A549 (cell line): Measurements from ENCODE around the gene PTBP1. TPM values are rescaled to one million over a fixed set of nuclear protein-coding genes. Genes with fewer than 3 reads are reported as not detected.

Experiments
- ATAC-seq, 2 experiments: fragments of 200-7000 bp in 1 of 2; fragments of >200 bp in 1 of 2; cut with Nextera tagmentation in 1 of 2; cut with Tn5 transposase in 1 of 2; 3 replicates each; pipeline versions ENCODE4 v1.8.0 to v1.9.1; 2018 to 2020; ENCODE audit warnings: mild to moderate bottlenecking in 1 of 2, moderate library complexity in 1 of 2
- CTCF ChIA-PET: fragments of 300-600 bp; sonication (Branson Sonifier 250); formaldehyde crosslinking; extraction: SDS; loops from one replicate; lab custom pipeline; 2021; ENCODE audit warnings: antibody characterized with exemption, inconsistent platforms; lab: Yijun Ruan, JAX
- POLR2A ChIA-PET: fragments of 350-600 bp; formaldehyde crosslinking; extraction: SDS; loops from one replicate; lab custom pipeline; 2021; ENCODE audit warnings: antibody characterized with exemption, inconsistent platforms; lab: Yijun Ruan, JAX
- DNase-seq, 2 experiments: peaks; one replicate each; pipeline versions ENCODE4 v3.0.0 to v3.0.0-alpha.2; 2011 to 2016; ENCODE audit warnings: low read depth in 1 of 2, low spot score in 1 of 2
- FAIRE-seq: peaks from 2 replicates; lab custom pipeline; 2011; peaks lifted over from hg19 to GRCh38; lab: Jason Lieb, UNC
- H3K27ac ChIP-seq, 2 experiments: fragments of >200 bp; sonication (Bioruptor Twin); formaldehyde crosslinking; 3 replicates each; pipeline ENCODE4 v1.5.1; 2016 to 2017
- H3K4me1 ChIP-seq: fragments of >200 bp; sonication (Bioruptor Twin); formaldehyde crosslinking; 3 replicates; pipeline ENCODE4 v1.6.1; 2016
- H3K4me2 ChIP-seq: fragments of >200 bp; sonication (Bioruptor Twin); formaldehyde crosslinking; 3 replicates; pipeline ENCODE4 v1.6.1; 2016
- H3K4me3 ChIP-seq: fragments of >200 bp; sonication (Bioruptor Twin); formaldehyde crosslinking; 3 replicates; pipeline ENCODE4 v1.5.1; 2016
- H3K9me3 ChIP-seq: fragments of >200 bp; sonication (Bioruptor Twin); formaldehyde crosslinking; 3 replicates; pipeline ENCODE4 v1.6.1; 2016
- BHLHE40 ChIP-seq: IDR thresholded peaks from 2 replicates; pipeline ENCODE4 v1.6.1; 2012; ENCODE audit warnings: low read depth, low read length, inconsistent platforms
- CEBPB ChIP-seq, 2 experiments: fragments of >200 bp in 1 of 2; sonication (Bioruptor Twin) in 1 of 2; formaldehyde crosslinking in 1 of 2; IDR thresholded peaks; 2 replicates each; pipeline ENCODE4 v1.6.1; 2012 to 2016
- CHD2 ChIP-seq: fragments of 150-350 bp; IDR thresholded peaks from 2 replicates; pipeline ENCODE4 v1.6.1; 2014; ENCODE audit warnings: low read length; ENCODE audit not compliant: partially characterized antibody
- CHD4 ChIP-seq: fragments of 200-600 bp; sonication (generic); IDR thresholded peaks from 2 replicates; pipeline ENCODE4 v1.6.1; 2016; ENCODE audit warnings: antibody characterized with exemption, mild to moderate bottlenecking, borderline replicate concordance
- EHF ChIP-seq: fragments of 250-450 bp; sonication (Bioruptor Pico); IDR thresholded peaks from 2 replicates; pipeline ENCODE4 v1.5.0; 2020; ENCODE audit warnings: mild to moderate bottlenecking
- ELK1 ChIP-seq: fragments of 150-350 bp; IDR thresholded peaks from 2 replicates; pipeline ENCODE4 v1.6.1; 2014; ENCODE audit warnings: low read depth, mild to moderate bottlenecking, low read length
- ESRRA ChIP-seq: fragments of 150-350 bp; IDR thresholded peaks from 2 replicates; pipeline ENCODE4 v1.6.1; 2014; ENCODE audit warnings: mild to moderate bottlenecking, low read length, borderline replicate concordance
- FOSB ChIP-seq: fragments of 250-450 bp; sonication (Bioruptor Pico); IDR thresholded peaks from 2 replicates; pipeline ENCODE4 v1.5.0; 2020; ENCODE audit warnings: mild to moderate bottlenecking, moderate library complexity
- FOSL2 ChIP-seq, 2 experiments: fragments of 450-650 bp in 1 of 2; fragments of >200 bp in 1 of 2; sonication (Bioruptor Twin) in 1 of 2; formaldehyde crosslinking; IDR thresholded peaks; 2 replicates each; pipeline versions ENCODE4 v1.5.0 to v1.6.1; 2016 to 2020; ENCODE audit warnings: mild to moderate bottlenecking in 1 of 2, moderate library complexity in 1 of 2
- FOXS1 ChIP-seq: fragments of 250-450 bp; sonication (Bioruptor Pico); IDR thresholded peaks from 2 replicates; pipeline ENCODE4 v1.5.0; 2020; ENCODE audit warnings: mild to moderate bottlenecking, moderate library complexity
- HOXA7 ChIP-seq: fragments of 250-450 bp; sonication (Bioruptor Pico); IDR thresholded peaks from 2 replicates; pipeline ENCODE4 v1.5.0; 2020; ENCODE audit warnings: mild to moderate bottlenecking, moderate library complexity
- HOXB13 ChIP-seq: fragments of 250-450 bp; sonication (Bioruptor Pico); IDR thresholded peaks from 2 replicates; pipeline ENCODE4 v1.5.0; 2020; ENCODE audit warnings: low read depth, mild to moderate bottlenecking, moderate library complexity
- JUN ChIP-seq, 2 experiments: fragments of >200 bp; sonication (Bioruptor Twin); formaldehyde crosslinking; IDR thresholded peaks; 2 replicates in 1 of 2; 3 replicates in 1 of 2; pipeline ENCODE4 v1.6.1; 2016 to 2017
- KDM1A ChIP-seq: fragments of 200-600 bp; sonication (generic); IDR thresholded peaks from 2 replicates; pipeline ENCODE4 v1.6.1; 2016; ENCODE audit warnings: low read depth, mild to moderate bottlenecking
- KDM5A ChIP-seq: fragments of 200-600 bp; sonication (generic); IDR thresholded peaks from 2 replicates; pipeline ENCODE4 v1.6.1; 2016; ENCODE audit warnings: antibody characterized with exemption, mild to moderate bottlenecking
- MAFK ChIP-seq: fragments of 450-650 bp; IDR thresholded peaks from 2 replicates; pipeline ENCODE4 v1.6.1; 2014; ENCODE audit not compliant: partially characterized antibody
- MYC ChIP-seq: IDR thresholded peaks from 2 replicates; pipeline ENCODE4 v1.6.1; 2012; ENCODE audit warnings: mild to moderate bottlenecking, inconsistent platforms, low read length, improper control_type of control experiment, borderline replicate concordance
- PBX3 ChIP-seq: IDR thresholded peaks from 2 replicates; pipeline ENCODE4 v1.6.1; 2012
- POLR2A ChIP-seq: IDR thresholded peaks from 2 replicates; pipeline ENCODE4 v1.6.1; 2012; ENCODE audit warnings: mild to moderate bottlenecking, low read length
- POLR2AphosphoS2 ChIP-seq: conservative IDR thresholded peaks from 2 replicates; pipeline ENCODE4 v1.6.1; 2012; ENCODE audit warnings: low read length, improper control_type of control experiment, inconsistent platforms
- RARB ChIP-seq: fragments of 250-450 bp; sonication (Bioruptor Pico); IDR thresholded peaks from 2 replicates; pipeline ENCODE4 v1.8.0; 2021; ENCODE audit warnings: mild to moderate bottlenecking, moderate library complexity
- RCOR1 ChIP-seq: fragments of 150-350 bp; IDR thresholded peaks from 2 replicates; pipeline ENCODE4 v1.6.1; 2014; ENCODE audit warnings: antibody characterized with exemption, low read length, low read depth
- RFX5 ChIP-seq: fragments of 450-650 bp; IDR thresholded peaks from 2 replicates; pipeline ENCODE4 v1.7.1; 2014; ENCODE audit warnings: antibody characterized with exemption, mild to moderate bottlenecking, moderate library complexity
- SREBF2 ChIP-seq: fragments of 450-650 bp; IDR thresholded peaks from 2 replicates; pipeline ENCODE4 v1.6.1; 2014; ENCODE audit warnings: mild to moderate bottlenecking, moderate library complexity
- TFCP2L1 ChIP-seq: fragments of 250-450 bp; sonication (Bioruptor Pico); IDR thresholded peaks from 2 replicates; pipeline ENCODE4 v1.5.0; 2021; ENCODE audit warnings: mild to moderate bottlenecking
- TP53 ChIP-seq: fragments of 250-450 bp; sonication (Bioruptor Pico); IDR thresholded peaks from 2 replicates; pipeline ENCODE4 v1.5.0; 2021; ENCODE audit warnings: mild to moderate bottlenecking, moderate library complexity
- ZC3H11A ChIP-seq: fragments of 450-650 bp; IDR thresholded peaks from 2 replicates; pipeline ENCODE4 v1.6.1; 2014; ENCODE audit warnings: antibody characterized with exemption, mild to moderate bottlenecking
- ZFP36 ChIP-seq: fragments of 450-650 bp; IDR thresholded peaks from 2 replicates; pipeline ENCODE4 v1.6.1; 2014; ENCODE audit warnings: borderline replicate concordance; ENCODE audit not compliant: partially characterized antibody
- ZNF302 ChIP-seq: fragments of 250-450 bp; sonication (Bioruptor Pico); IDR thresholded peaks from 2 replicates; pipeline ENCODE4 v1.9.0; 2021; ENCODE audit warnings: inconsistent platforms, mild to moderate bottlenecking, moderate library complexity
- WGBS: methylation state at CpG from one replicate; pipeline ENCODE4 v1.1.6; 2017; ENCODE audit errors: missing lambda C conversion rate; 5-methylcytosine and 5-hydroxymethylcytosine counted together
- polyA plus RNA-seq, 4 experiments: library from polyadenylated mRNA; depleted of rRNA in 3 of 4; stranded (reverse); fragments of >200 nt; fragmentation: RNase III in 1 of 4; extraction: RNeasy Plus Mini Kit Qiagen cat#74134 plus additional on column Dnase treatment in 1 of 4; gene quantifications; 2 replicates in 3 of 4; 3 replicates in 1 of 4; pipeline ENCODE4 v1.2.3, GENCODE V29; 2011 to 2017
- TF ChIP-seq, protein P1 (sequence below): fragments of >200 bp; sonication (Bioruptor Twin); formaldehyde crosslinking; IDR thresholded peaks from 3 replicates; pipeline ENCODE4 v1.5.1; 2016
- TF ChIP-seq, protein P2 (sequence below): fragments of >200 bp; sonication (Bioruptor Twin); formaldehyde crosslinking; IDR thresholded peaks from 3 replicates; pipeline ENCODE4 v1.6.1; 2016
- TF ChIP-seq, protein P3 (sequence below): IDR thresholded peaks from 2 replicates; pipeline ENCODE4 v1.6.1; 2012; ENCODE audit warnings: low read depth, borderline replicate concordance
- TF ChIP-seq, protein P4 (sequence below): fragments of 250-450 bp; sonication (Bioruptor Pico); IDR thresholded peaks from 2 replicates; pipeline ENCODE4 v1.5.0; 2021; ENCODE audit warnings: mild to moderate bottlenecking, moderate library complexity, borderline replicate concordance

PTBP1 gene
- polyA plus RNA-seq, 2 of the 4 experiments (the other 2 are of a cell fraction), result 144 to 264 TPM

DNA sequence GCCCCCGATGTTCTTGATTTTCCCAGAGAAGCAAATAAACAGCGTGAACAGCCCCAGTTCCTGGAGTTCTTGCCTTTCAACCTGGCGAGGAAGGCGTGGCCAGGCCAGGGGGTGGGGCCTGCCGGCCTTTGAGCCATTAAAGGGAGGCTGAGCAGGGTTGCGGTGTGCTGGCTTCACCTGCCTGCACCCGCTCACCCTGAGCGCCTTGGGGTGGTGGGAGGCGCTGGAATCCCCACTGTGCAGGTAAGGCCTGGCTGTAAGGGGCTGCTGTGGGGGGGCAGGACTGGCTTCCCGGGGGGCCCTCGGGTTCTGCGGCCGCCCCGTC is 49.0 kb upstream of the PTBP1 start:
- no peak for FAIRE-seq
- WGBS, result 100% methylated on average over 1 of the region's 14 CpGs
- ChIA-PET CTCF (interaction anchor here (2.0 kb wide), 1 partner anchor 14 kb away, joined by 5 read pairs; no protein-coding TSS in a partner anchor), POLR2A (no interaction called here)
- Histone ChIP-seq H3K4me3 (no peak overlapping the region), H3K27ac (peak overlapping the region in 1 of 2 experiments; percentile 99; a peak in 3 of 6 replicates), H3K4me1 (peaks cover 12% of the 10 kb centered on the region; the same call in 2 of the 3 replicates), H3K4me2 (no peak overlapping the region), H3K9me3 (peaks cover 22% of the 10 kb centered on the region)
- no peak for ATAC-seq
- DNase-seq, result no peak
- TF ChIP-seq JUN (IDR thresholded peaks at IDR 0.05) (no peak), CEBPB (IDR thresholded peaks at IDR 0.05) (no peak), ZC3H11A (no peak), POLR2A (no peak), RFX5 (no peak), FOSB (no peak), PBX3 (no peak), RARB (CRISPR knock-in tag) (no peak), FOXS1 (CRISPR knock-in tag) (no peak), TP53 (CRISPR knock-in tag) (no peak), CHD4 (no peak; the same call in 1 of the 2 replicates), HOXB13 (CRISPR knock-in tag) (no peak), FOSL2 (IDR thresholded peaks at IDR 0.05) (no peak), FOSL2 (CRISPR knock-in tag; IDR thresholded peaks at IDR 0.05) (no peak), BHLHE40 (no peak), MYC (no peak)
- TF ChIP-seq, protein P1, sequence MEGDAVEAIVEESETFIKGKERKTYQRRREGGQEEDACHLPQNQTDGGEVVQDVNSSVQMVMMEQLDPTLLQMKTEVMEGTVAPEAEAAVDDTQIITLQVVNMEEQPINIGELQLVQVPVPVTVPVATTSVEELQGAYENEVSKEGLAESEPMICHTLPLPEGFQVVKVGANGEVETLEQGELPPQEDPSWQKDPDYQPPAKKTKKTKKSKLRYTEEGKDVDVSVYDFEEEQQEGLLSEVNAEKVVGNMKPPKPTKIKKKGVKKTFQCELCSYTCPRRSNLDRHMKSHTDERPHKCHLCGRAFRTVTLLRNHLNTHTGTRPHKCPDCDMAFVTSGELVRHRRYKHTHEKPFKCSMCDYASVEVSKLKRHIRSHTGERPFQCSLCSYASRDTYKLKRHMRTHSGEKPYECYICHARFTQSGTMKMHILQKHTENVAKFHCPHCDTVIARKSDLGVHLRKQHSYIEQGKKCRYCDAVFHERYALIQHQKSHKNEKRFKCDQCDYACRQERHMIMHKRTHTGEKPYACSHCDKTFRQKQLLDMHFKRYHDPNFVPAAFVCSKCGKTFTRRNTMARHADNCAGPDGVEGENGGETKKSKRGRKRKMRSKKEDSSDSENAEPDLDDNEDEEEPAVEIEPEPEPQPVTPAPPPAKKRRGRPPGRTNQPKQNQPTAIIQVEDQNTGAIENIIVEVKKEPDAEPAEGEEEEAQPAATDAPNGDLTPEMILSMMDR, result no peak
- TF ChIP-seq, protein P2, sequence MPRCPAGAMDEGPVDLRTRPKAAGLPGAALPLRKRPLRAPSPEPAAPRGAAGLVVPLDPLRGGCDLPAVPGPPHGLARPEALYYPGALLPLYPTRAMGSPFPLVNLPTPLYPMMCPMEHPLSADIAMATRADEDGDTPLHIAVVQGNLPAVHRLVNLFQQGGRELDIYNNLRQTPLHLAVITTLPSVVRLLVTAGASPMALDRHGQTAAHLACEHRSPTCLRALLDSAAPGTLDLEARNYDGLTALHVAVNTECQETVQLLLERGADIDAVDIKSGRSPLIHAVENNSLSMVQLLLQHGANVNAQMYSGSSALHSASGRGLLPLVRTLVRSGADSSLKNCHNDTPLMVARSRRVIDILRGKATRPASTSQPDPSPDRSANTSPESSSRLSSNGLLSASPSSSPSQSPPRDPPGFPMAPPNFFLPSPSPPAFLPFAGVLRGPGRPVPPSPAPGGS, result no peak
- TF ChIP-seq, protein P3, sequence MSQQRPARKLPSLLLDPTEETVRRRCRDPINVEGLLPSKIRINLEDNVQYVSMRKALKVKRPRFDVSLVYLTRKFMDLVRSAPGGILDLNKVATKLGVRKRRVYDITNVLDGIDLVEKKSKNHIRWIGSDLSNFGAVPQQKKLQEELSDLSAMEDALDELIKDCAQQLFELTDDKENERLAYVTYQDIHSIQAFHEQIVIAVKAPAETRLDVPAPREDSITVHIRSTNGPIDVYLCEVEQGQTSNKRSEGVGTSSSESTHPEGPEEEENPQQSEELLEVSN, result no peak
- TF ChIP-seq, protein P4, sequence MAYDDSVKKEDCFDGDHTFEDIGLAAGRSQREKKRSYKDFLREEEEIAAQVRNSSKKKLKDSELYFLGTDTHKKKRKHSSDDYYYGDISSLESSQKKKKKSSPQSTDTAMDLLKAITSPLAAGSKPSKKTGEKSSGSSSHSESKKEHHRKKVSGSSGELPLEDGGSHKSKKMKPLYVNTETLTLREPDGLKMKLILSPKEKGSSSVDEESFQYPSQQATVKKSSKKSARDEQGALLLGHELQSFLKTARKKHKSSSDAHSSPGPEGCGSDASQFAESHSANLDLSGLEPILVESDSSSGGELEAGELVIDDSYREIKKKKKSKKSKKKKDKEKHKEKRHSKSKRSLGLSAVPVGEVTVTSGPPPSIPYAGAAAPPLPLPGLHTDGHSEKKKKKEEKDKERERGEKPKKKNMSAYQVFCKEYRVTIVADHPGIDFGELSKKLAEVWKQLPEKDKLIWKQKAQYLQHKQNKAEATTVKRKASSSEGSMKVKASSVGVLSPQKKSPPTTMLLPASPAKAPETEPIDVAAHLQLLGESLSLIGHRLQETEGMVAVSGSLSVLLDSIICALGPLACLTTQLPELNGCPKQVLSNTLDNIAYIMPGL, result no peak

GRCh38 chr19:749811-750210 is 47.4 kb upstream of the PTBP1 start:
- POLR2A ChIA-PET, result no interaction called here
- ATAC-seq (no peak), FAIRE-seq (no peak), DNase-seq (no peak)
- CTCF ChIA-PET, result interaction anchor here (1.4 to 4.1 kb wide), 3 partner anchors 9 to 15 kb away, joined by 5 to 23 read pairs (median 5); no protein-coding TSS in a partner anchor
- Histone ChIP-seq H3K4me1 (peaks cover 27% of the 10 kb centered on the region), H3K27ac (peak overlapping the region; percentile 99 to 100), H3K4me2 (no peak overlapping the region), H3K9me3 (peaks cover 16% of the 10 kb centered on the region; the same call in 2 of the 3 replicates), H3K4me3 (no peak overlapping the region)
- WGBS, result 80% methylated on average over 10 of the region's 14 CpGs
- TF ChIP-seq TP53 (CRISPR knock-in tag) (no peak), ESRRA (no peak), ZNF302 (CRISPR knock-in tag) (no peak), SREBF2 (no peak), CEBPB (IDR thresholded peaks at IDR 0.05) (no peak), CHD2 (no peak), MAFK (no peak), TFCP2L1 (CRISPR knock-in tag) (no peak), EHF (CRISPR knock-in tag) (no peak), BHLHE40 (no peak), FOSB (no peak), POLR2AphosphoS2 (no peak), KDM1A (no peak), ZFP36 (no peak), HOXA7 (CRISPR knock-in tag) (no peak), CHD4 (no peak), FOSL2 (IDR thresholded peaks at IDR 0.05) (no peak), FOSL2 (CRISPR knock-in tag; IDR thresholded peaks at IDR 0.05) (no peak), KDM5A (no peak), ELK1 (no peak), RCOR1 (no peak)
